ENCODE data around the gene EBI3.
"Not testable (repeated sequence)": the region's sequence is repeated elsewhere in the genome, so short reads cannot be mapped to it uniquely, and the experiment has no call there.

The EBI3 gene

DNA sequence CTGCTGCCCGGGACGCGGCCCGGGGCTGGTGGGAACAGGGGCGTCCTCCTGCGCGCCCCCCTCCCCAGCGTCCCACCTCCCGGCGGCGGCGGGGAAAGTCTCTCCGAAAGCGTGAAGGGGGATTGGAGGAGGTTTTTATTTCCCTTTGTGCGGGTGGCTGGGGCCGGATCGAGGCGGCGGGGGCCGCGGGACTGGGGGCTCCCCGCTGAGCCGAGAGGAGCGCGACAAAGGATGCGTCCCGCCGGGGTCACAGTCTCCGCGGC is 49.9 kb downstream of the EBI3 start:
- DNase-seq, result no peak

DNA sequence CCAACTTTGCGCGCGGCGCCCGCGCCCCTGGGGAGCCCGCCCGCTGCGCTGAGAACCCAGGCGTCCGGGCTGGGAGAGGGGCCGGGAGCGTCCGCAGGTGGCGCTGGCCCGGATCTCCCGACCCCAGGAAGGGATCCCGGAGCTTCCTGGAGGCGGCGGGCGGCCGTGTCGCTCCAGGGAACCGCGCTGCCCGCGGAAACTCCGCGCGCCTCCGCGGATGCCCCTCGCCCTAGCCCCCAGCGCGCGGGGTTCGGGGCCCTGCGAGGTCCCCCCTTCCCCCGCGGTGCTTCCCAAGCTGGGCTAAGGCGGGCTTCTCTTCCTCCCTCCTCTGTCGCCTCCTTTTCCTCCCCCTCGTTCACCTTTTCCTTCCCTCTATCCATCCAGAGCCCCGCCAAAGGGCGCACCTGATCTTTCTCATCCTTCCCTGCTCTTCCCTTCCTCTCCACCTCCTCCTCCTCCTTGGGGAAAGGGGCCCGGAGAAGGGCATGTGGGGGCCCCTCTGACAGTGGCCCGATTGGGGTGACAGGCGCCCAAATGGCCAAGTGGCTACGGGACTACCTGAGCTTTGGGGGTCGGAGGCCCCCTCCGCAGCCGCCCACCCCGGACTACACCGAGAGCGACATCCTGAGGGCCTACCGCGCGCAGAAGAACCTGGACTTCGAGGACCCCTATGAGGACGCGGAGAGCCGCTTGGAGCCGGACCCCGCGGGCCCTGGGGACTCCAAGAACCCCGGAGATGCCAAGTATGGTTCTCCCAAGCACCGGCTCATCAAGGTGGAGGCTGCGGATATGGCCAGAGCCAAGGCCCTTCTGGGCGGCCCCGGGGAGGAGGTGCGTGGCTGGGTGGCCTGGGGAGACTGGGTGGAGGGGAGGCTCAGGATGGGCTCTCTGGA is 50.5 kb downstream of the EBI3 start:
- no peak for DNase-seq

DNA sequence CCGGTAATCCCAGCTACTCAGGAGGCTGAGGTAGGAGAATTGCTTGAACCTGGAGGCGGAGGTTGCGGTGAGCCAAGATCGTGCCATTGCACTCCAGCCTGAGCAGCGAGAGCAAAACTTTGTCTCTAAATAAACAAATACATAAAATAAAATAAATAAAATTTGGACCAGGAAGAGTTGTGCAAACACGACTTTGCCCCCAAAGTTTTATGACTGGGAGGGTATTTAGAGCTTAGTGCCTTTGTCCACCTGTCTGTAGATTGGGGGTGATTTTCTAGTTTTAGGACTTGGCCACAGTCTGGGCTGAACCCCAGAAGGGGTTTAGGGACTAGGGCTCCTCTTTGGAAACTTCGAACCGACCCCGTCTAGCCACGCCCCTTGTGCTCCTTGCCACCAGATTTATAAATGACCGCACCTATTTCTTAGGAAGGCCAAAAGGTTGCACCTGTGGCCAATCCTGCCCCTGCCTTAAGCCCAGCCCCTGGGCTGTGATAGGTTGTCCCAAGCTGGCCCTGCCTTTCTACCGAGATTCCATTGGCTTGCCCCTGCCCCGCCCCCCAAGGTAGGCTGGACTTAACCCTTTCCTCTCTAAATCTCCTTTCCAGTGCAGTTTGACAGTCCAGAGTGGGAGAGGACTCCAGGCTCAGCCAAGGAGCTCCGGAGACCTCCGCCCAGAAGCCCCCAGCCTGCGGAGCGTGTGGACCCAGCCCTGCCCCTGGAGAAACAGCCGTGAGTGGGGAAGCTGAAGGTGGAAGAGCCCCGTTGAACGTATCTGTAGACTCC is 55.0 kb downstream of the EBI3 start:
- no peak for DNase-seq

DNA sequence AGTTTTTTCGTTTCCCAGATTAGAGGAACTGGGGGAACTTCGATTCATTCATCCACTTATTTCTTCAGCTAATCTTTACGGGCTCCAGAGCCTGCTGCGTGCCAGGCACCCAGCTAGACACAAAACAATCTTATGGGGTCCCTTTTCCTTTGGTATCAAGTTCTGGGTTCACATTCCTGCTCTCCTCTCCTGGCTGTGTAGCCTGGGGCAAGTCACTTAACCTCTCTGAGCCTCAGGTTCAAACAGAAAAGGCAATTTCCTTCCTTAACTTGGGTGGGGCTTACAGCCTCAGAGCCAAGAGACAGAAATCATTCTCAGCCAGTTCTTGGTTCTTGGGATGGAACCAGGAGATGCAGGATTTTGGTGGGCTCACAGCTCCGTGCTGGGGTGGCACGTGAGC is 55.7 kb downstream of the EBI3 start:
- DNase-seq, result no peak

DNA sequence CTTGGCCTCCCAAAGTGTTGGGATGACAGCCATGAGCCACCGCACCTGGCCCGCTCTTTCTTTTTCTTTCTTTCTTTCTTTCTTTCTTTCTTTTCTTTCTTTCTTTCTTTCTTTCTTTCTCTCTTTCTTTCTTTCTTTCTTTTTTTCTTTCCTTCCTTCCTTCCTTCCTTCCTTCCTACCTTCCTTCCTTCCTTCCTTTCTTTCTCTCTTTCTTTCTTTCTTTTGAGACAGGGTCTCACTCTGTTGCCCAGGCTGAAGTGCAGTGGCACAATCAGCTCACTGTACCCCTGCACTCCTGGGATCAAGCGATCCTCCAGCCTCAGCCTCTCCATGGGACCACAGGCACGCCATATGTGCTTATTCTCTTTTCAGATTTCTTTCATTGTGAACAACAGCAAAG is 56.8 kb downstream of the EBI3 start:
- not testable (repeated sequence) for DNase-seq

Measured in right forelimb (tissue), 1 donor.